ENCODE data around the gene NTRK3.

The NTRK3 gene

GRCh38 chr15:87919064-87919463 is 337.5 kb downstream of the NTRK3 start:
- no peak overlapping the region for H3K4me3 ChIP-seq (ENCODE audit: control insufficient read depth, low read depth, low read length)
- DNase-seq (ENCODE audit: low read depth) = no peak
- TF ChIP-seq, protein P1, sequence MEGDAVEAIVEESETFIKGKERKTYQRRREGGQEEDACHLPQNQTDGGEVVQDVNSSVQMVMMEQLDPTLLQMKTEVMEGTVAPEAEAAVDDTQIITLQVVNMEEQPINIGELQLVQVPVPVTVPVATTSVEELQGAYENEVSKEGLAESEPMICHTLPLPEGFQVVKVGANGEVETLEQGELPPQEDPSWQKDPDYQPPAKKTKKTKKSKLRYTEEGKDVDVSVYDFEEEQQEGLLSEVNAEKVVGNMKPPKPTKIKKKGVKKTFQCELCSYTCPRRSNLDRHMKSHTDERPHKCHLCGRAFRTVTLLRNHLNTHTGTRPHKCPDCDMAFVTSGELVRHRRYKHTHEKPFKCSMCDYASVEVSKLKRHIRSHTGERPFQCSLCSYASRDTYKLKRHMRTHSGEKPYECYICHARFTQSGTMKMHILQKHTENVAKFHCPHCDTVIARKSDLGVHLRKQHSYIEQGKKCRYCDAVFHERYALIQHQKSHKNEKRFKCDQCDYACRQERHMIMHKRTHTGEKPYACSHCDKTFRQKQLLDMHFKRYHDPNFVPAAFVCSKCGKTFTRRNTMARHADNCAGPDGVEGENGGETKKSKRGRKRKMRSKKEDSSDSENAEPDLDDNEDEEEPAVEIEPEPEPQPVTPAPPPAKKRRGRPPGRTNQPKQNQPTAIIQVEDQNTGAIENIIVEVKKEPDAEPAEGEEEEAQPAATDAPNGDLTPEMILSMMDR (conservative IDR thresholded peaks at IDR 0.05; ENCODE audit: control insufficient read depth, insufficient read depth, low read depth, low read length) = no peak

DNA sequence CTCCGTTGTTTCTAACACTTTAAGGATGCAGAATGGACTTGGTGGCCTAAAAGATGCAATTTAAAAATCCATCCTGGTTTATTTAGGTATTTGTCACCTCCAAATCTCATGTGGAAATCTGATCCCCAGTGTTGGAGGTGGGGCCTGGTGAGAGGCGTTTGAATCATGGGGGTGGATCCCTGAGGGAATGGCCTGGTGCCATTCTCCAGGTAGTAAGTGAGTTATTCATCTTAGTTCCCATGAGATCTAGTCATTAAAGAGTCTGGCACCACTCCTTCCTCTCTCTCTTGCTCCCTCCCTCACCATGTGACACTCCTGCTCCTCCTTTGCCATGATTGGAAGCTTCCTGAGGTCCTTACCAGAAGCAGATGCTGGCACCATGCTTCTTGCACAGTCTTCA is 339.1 kb downstream of the NTRK3 start:
- TF ChIP-seq, protein P1 (conservative IDR thresholded peaks at IDR 0.05; ENCODE audit: control insufficient read depth, insufficient read depth, low read depth, low read length) = no peak
- no peak overlapping the region for H3K4me3 ChIP-seq (ENCODE audit: control insufficient read depth, low read depth, low read length)
- DNase-seq (ENCODE audit: low read depth) = no peak

DNA sequence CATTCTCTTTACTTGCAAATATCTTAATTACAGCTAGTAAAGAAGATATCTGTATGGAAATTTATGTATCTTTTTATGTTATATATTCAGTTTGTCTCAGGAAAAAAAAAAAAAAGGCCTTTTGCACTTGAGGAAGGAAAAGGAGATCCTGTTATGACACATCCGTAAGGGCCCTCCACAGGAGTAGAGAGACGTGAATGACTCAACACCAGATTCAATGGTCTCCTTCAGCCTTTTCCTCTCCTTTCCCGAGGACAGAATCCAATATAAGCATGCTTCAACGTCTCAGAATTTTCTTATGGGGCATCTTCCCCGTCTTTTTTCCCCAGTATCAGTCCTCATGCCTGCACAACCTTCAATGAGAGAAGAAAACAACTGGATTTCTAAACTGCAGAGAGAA is 340.3 kb downstream of the NTRK3 start:
- no peak overlapping the region for H3K4me3 ChIP-seq (ENCODE audit: control insufficient read depth, low read depth, low read length)
- TF ChIP-seq, protein P1 (conservative IDR thresholded peaks at IDR 0.05; ENCODE audit: control insufficient read depth, insufficient read depth, low read depth, low read length) = no peak
- DNase-seq (ENCODE audit: low read depth) = no peak

DNA sequence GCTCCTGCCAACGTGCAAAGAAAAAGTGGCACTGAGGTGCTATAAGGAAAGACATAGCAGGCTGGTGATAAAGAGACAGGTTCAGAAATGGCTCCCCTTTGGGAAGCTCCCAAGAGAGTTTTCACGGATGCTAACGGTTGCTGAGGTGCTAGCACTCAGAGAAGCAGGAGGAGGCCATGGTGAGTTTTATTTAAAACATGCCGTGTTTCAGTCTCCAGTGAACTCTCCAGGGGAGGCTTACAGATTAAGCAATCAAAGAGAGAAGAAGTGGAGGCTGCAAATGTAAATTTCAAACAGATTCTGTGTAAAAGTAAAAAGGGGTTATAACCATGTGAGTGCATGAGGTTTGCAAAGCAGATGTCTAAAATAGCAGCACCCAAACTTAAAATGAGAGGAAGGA is 346.2 kb downstream of the NTRK3 start:
- TF ChIP-seq, protein P1 (conservative IDR thresholded peaks at IDR 0.05; ENCODE audit: control insufficient read depth, insufficient read depth, low read depth, low read length) = no peak
- DNase-seq (ENCODE audit: low read depth) = no peak
- H3K4me3 ChIP-seq (ENCODE audit: control insufficient read depth, low read depth, low read length) = no peak overlapping the region

GRCh38 chr15:87907676-87908446 is 348.7 kb downstream of the NTRK3 start:
- no peak overlapping the region for H3K4me3 ChIP-seq (ENCODE audit: control insufficient read depth, low read depth, low read length)
- TF ChIP-seq, protein P1 (conservative IDR thresholded peaks at IDR 0.05; ENCODE audit: control insufficient read depth, insufficient read depth, low read depth, low read length) = no peak
- DNase-seq (ENCODE audit: low read depth) = no peak

- no peak for DNase-seq (ENCODE audit: low read depth)
- TF ChIP-seq, protein P1 (conservative IDR thresholded peaks at IDR 0.05; ENCODE audit: control insufficient read depth, insufficient read depth, low read depth, low read length) = no peak
- H3K4me3 ChIP-seq (ENCODE audit: control insufficient read depth, low read depth, low read length) = no peak overlapping the region
These were observed 350.1 kb downstream of the NTRK3 start for GRCh38 chr15:87906444-87906843.

All from fibroblast of mammary gland (primary cell).